Bronchial epithelial cell (primary cell): ENCODE data around the gene FAM168A. TPM values are rescaled to one million over a fixed set of nuclear protein-coding genes. Genes with fewer than 3 reads are reported as not detected.

ENCODE experiments used
- DNase-seq: peaks from one replicate; pipeline ENCODE4 v3.0.0-alpha.2; 2010; ENCODE audit warnings: low read depth
- FAIRE-seq: peaks from 2 replicates; lab custom pipeline; 2011; peaks lifted over from hg19 to GRCh38; lab: Jason Lieb, UNC
- H3K27me3 ChIP-seq: 2 replicates; pipeline ENCODE4 v1.5.1; 2011; ENCODE audit warnings: low read length; ENCODE audit not compliant: control insufficient read depth, insufficient read depth
- H3K36me3 ChIP-seq: 2 replicates; pipeline ENCODE4 v1.5.1; 2011; ENCODE audit warnings: low read length; ENCODE audit not compliant: control insufficient read depth, insufficient read depth
- H3K4me3 ChIP-seq: 2 replicates; pipeline ENCODE4 v1.5.1; 2011; ENCODE audit warnings: mild to moderate bottlenecking, low read depth, low read length, control low read depth
- total RNA-seq: library from RNA; depleted of rRNA; stranded (reverse); fragments of >200 nt; gene quantifications from 2 replicates; pipeline ENCODE4 v1.2.1, GENCODE V29; 2014
- TF ChIP-seq, protein P1 (sequence below): IDR thresholded peaks from 2 replicates; pipeline ENCODE4 v1.5.1; 2011; ENCODE audit warnings: mild to moderate bottlenecking, moderate library complexity, low read length, control low read depth, inconsistent platforms; ENCODE audit not compliant: insufficient read depth, severe bottlenecking

FAM168A gene
- total RNA-seq, 1 donor from 2014 or later: 4.7 TPM

- H3K36me3 ChIP-seq: peaks cover 6% of the 10 kb centered on the region
- TF ChIP-seq, protein P1, sequence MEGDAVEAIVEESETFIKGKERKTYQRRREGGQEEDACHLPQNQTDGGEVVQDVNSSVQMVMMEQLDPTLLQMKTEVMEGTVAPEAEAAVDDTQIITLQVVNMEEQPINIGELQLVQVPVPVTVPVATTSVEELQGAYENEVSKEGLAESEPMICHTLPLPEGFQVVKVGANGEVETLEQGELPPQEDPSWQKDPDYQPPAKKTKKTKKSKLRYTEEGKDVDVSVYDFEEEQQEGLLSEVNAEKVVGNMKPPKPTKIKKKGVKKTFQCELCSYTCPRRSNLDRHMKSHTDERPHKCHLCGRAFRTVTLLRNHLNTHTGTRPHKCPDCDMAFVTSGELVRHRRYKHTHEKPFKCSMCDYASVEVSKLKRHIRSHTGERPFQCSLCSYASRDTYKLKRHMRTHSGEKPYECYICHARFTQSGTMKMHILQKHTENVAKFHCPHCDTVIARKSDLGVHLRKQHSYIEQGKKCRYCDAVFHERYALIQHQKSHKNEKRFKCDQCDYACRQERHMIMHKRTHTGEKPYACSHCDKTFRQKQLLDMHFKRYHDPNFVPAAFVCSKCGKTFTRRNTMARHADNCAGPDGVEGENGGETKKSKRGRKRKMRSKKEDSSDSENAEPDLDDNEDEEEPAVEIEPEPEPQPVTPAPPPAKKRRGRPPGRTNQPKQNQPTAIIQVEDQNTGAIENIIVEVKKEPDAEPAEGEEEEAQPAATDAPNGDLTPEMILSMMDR: no peak
- H3K27me3 ChIP-seq: no peaks in the 10 kb centered on the region
- no peak overlapping the region for H3K4me3 ChIP-seq
- DNase-seq: peak; percentile 65
- no peak for FAIRE-seq
Measured at GRCh38 chr11:73412308-73412707, 185.6 kb downstream of the FAM168A start.

DNA sequence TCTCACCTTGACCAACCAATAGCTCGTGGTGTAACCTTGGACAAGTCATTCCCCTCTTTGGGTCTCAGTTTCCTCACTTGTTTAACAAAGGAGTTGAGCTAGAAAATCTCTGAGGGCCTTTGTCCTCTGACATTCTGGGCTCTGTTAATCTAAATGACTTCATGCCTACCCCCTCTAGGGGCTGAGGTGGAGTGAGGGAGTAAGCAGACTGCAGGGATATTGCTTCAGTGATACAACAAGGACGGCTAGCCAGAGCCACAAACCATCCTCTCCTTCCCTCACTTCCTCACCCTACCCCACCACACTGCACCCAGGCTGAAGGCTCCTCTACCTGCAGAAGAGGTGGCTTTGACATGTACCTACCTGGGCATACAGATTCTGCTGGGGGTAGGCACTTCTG is 186.9 kb downstream of the FAM168A start:
- Histone ChIP-seq H3K4me3 (no peak overlapping the region), H3K36me3 (peaks cover 11% of the 10 kb centered on the region), H3K27me3 (no peaks in the 10 kb centered on the region)
- TF ChIP-seq, protein P1: no peak
- no peak for DNase-seq
- no peak for FAIRE-seq

GRCh38 chr11:73410627-73411026 is 187.3 kb downstream of the FAM168A start:
- TF ChIP-seq, protein P1: no peak
- H3K36me3 ChIP-seq: peaks cover 11% of the 10 kb centered on the region
- FAIRE-seq (no peak), DNase-seq (no peak)
- H3K27me3 ChIP-seq: no peaks in the 10 kb centered on the region
- no peak overlapping the region for H3K4me3 ChIP-seq

GRCh38 chr11:73409431-73409830 is 188.5 kb downstream of the FAM168A start:
- Histone ChIP-seq H3K36me3 (peaks cover 13% of the 10 kb centered on the region), H3K27me3 (no peaks in the 10 kb centered on the region), H3K4me3 (no peak overlapping the region)
- FAIRE-seq (no peak), DNase-seq (no peak)
- TF ChIP-seq, protein P1: no peak

DNA sequence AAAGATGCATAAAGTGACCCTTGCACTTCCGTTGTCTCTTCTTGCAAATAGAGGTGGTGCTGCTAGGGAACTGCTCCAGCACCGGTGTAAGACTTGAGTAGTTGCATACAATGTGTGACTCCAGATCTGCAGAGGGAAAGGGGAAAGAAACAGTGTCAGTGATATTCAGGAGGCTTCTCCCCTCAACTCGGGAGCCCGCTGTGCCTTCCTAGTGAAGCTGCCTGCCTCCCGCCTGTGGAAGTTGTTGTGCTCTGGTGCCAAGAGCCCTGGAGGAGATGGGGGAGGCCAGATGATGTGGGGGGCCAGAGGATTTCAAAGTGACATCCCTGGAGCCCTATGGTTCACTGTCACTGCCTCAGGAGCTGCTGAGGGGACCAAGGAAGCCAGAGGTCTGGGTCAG is 191.3 kb downstream of the FAM168A start:
- TF ChIP-seq, protein P1: no peak
- DNase-seq (no peak), FAIRE-seq (no peak)
- Histone ChIP-seq H3K27me3 (no peaks in the 10 kb centered on the region), H3K4me3 (no peak overlapping the region), H3K36me3 (peaks cover 14% of the 10 kb centered on the region)

DNA sequence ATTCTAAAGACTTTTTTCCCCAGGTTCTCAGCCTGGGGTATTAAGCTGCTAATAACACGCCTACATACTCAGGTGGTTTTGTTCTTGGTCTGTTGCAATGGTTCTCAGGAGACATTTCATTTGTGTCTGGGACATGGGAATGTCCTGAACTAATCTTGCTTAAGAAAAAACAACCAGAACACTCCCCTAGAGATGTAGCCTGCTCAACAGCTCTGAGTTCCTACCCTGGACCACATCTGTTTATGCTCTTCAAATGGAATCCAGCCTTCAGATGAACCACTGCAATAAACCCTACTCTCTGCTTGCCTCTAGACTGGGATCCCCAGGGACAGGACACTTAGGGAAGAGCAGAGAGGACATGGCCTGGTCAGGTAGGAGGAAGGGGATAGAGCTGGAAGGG is 191.8 kb downstream of the FAM168A start:
- DNase-seq (no peak), FAIRE-seq (no peak)
- TF ChIP-seq, protein P1: no peak
- Histone ChIP-seq H3K4me3 (no peak overlapping the region), H3K36me3 (peaks cover 14% of the 10 kb centered on the region), H3K27me3 (no peaks in the 10 kb centered on the region)
